Heart right ventricle (tissue), 16 donors: ENCODE results near the gene INSYN1. TPM values are rescaled to one million over a fixed set of nuclear protein-coding genes. Genes with fewer than 3 reads are reported as not detected.
A peak's percentile ranks its signal among the peaks of the same experiment; 100 is the strongest.

Experiments used
- ATAC-seq, 8 donors: fragments of 200-7000 bp; cut with Tn5 transposase; one replicate each; pipeline ENCODE4 v1.9.1; 2020; ENCODE audit warnings: mild to moderate bottlenecking in 8 of 8, moderate library complexity in 8 of 8, moderate number of reproducible peaks in 1 of 8
- DNase-seq, 2 donors: peaks; one replicate each; pipeline ENCODE4 v3.0.0-alpha.2; 2020
- H3K27ac ChIP-seq, 10 donors: fragments of 200-600 bp; sonication (generic) in 2 of 10; one replicate each; pipeline versions ENCODE4 v1.5.0 to v1.8.0; 2020 to 2022; ENCODE audit warnings: mild to moderate bottlenecking in 3 of 10
- H3K27me3 ChIP-seq, 7 donors: fragments of 200-600 bp; one replicate each; pipeline ENCODE4 v1.8.0; 2021 to 2022; ENCODE audit warnings: mild to moderate bottlenecking in 2 of 7
- H3K36me3 ChIP-seq, 9 donors: fragments of 200-600 bp; sonication (generic) in 1 of 9; one replicate each; pipeline versions ENCODE4 v1.5.0 to v1.8.0; 2020 to 2022; ENCODE audit warnings: mild to moderate bottlenecking in 2 of 9
- H3K4me1 ChIP-seq, 9 donors: fragments of 200-600 bp; sonication (generic) in 1 of 9; one replicate each; pipeline versions ENCODE4 v1.5.0 to v1.8.0; 2020 to 2022; ENCODE audit warnings: mild to moderate bottlenecking in 4 of 9
- H3K4me3 ChIP-seq, 10 donors: fragments of 200-600 bp; sonication (generic) in 2 of 10; one replicate each; pipeline versions ENCODE4 v1.5.0 to v1.8.0; 2020 to 2022; ENCODE audit warnings: mild to moderate bottlenecking in 7 of 10, moderate library complexity in 2 of 10
- H3K9me3 ChIP-seq, 11 donors: fragments of 200-600 bp in 10 of 11; sonication (generic) in 2 of 11; one replicate each; pipeline versions ENCODE4 v1.5.0 to v1.8.0; 2013 to 2022; ENCODE audit warnings: mild to moderate bottlenecking in 2 of 11, control low read depth in 1 of 11, moderate library complexity in 1 of 11
- WGBS, 2 donors: extraction: QIAGEN DNeasy Blood & Tissue Kit; methylation state at CpG; one replicate each; pipeline ENCODE4 v1.1.7; 2013; ENCODE audit warnings: inconsistent platforms in 1 of 2; 5-methylcytosine and 5-hydroxymethylcytosine counted together
- intact Hi-C, 10 donors: fragments of 100-400 bp; cut with DNase I; formaldehyde crosslinking; loops; one replicate each; pipeline versions ENCODE4 v1.11.1 to v1.14.2; 2022
- long read RNA-seq, 3 donors: library from polyadenylated mRNA; unstranded; transcript quantifications; one replicate each; pipeline ENCODE4 v2.0.0, GENCODE V29; 2020 to 2021
- polyA plus RNA-seq, 2 donors: library from polyadenylated mRNA; stranded (reverse); fragments of 200-250 nt; gene quantifications; one replicate each; pipeline ENCODE4 v1.2.3, GENCODE V29; 2013
- total RNA-seq, 10 donors: library from RNA; stranded (reverse); fragmentation: NEBNext Ultra II Directional in 3 of 10; extraction: Animal tissue kit (Norgen Biotek cat#: 25700) in 3 of 10; gene quantifications; one replicate each; pipeline versions ENCODE4 v1.2.1 to v1.2.4, GENCODE V29; 2021 to 2023
- TF ChIP-seq, protein P1 (sequence below), 9 donors: fragments of 200-600 bp; sonication (generic) in 2 of 9; IDR thresholded peaks; one replicate each; pipeline versions ENCODE4 v1.5.0 to v1.8.0; 2021 to 2022; ENCODE audit warnings: antibody characterized with exemption in 9 of 9, mild to moderate bottlenecking in 5 of 9, moderate library complexity in 1 of 9
- donor health status: Arrhythmogenic right ventricular cardiomyopathy.
- donor health status: ischemic (EF 13 %, LVEDD 7.1; RV severe dilation, severe dysfunction).
- donor health status: healthy with polysubstance abuse.
- donor health status: DM: no; HTN: yes; CAD: no.
- donor health status: DM: no; HTN: no; CAD: no.
- donor health status: ischemic (EF 25% LVEDD 6.9; RV normal size, moderate dysfunction).
- donor health status: ischemic (EF 25% LVEDD 5.7; RV mildly dilated, moderate dysfunction).
- donor health status: healthy.
- donor health status: DM: yes; HTN: yes; CAD: no.
- donor health status: Ischemic cardiomyopathy.
- donor health status: ischemic (EF 35%, LVEDD 5.7; RV mildly dilated, moderate dysfunction).
- donor health status: nonischemic (EF 11% LVEDD 7.7; RV severe dilation, severe dysfunction).
- donor health status: DM: yes; HTN: yes; CAD: no.
- donor health status: PGD.
- donor health status: ischemic (EF 29% LVEDD 5.4; RV normal size, mild dysfunction).
- donor health status: nonischemic (EF 23%, LVEDD 6.1; RV moderate dilation, normal function).

Gene INSYN1, protein sequence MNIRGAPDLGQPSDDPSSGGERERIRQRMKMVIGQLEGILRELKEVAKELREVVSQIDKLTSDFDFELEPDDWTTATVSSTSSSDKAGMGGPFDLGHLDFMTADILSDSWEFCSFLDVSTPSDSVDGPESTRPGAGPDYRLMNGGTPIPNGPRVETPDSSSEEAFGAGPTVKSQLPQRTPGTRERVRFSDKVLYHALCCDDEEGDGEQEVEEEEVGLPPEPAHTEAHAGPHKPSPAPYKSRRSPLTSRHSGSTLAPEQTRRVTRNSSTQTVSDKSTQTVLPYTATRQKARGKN
- total RNA-seq (100 to 1,000 TPM in 4 of 10 donors, 10 to 100 TPM in 6; 56.4 to 221 (median 74.9) TPM), polyA plus RNA-seq (100 to 1,000 TPM; 134 to 154 TPM)
- long read RNA-seq, donor 1, full-length matches to known transcripts: 161 of 249 reads
- long read RNA-seq, donor 1, partial matches to known transcripts: 8 of 249 reads
- long read RNA-seq, donor 1, other reads (novel, unspliced or antisense): 80 of 249 reads
- long read RNA-seq, donor 2, full-length matches to known transcripts: 79 of 135 reads
- long read RNA-seq, donor 2, partial matches to known transcripts: 2 of 135 reads
- long read RNA-seq, donor 2, other reads (novel, unspliced or antisense): 54 of 135 reads
- long read RNA-seq, donor 3, full-length matches to known transcripts: 1 of 30 reads
- long read RNA-seq, donor 3, partial matches to known transcripts: 0 of 30 reads
- long read RNA-seq, donor 3, other reads (novel, unspliced or antisense): 29 of 30 reads

DNA sequence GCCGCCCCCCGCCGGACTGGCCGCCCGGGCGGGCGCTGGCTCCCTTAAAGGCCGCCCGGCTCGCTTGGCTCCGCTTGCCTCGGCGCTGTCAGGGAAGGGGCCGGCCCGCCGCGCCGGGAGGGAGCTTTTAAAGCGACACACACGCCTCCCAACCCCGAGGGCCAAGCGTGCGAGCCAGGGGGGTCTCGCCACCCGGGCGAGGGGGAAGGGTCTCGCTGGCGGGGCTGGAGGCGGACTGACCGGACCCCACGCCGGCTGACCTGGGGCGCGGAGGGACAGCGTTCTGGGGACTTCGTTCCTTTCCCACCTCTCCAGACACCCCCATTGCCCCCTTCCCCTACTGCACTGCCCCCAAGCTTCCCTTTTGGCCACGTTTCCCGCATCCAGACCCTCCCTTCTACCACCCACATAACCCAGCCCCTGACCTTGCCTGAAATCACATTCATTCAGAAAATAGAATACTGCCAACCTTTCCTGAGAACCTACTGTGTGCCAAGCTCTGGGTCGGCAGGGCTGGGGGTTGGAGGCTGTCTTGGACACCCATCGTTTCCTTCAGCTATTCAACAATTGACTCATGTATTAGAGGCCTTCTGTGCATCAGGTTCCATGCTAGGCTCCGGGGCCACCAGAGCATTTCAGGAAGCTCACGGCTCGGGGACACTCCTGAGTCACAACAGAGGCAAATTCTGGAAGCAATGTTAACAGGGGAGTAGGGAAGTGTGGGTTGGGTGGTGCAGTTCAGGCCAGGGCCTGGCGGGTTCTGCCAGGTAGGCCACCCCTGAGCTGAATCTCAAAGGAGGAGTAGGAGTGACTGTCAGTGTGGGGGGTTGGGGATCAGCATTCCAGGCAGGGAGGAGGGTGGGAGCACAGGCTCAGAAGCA is at the start of gene INSYN1:
TSS of gene INSYN1 (minus strand) at position 102 of the 881 bp plus-strand sequence. CDS start 2,221 bp downstream, outside the sequence.
- peak; percentile 55 to 67 for DNase-seq
- peak within 1 kb of the TSS in 9 of 10 donors; percentile 9 to 70 (median 64) for H3K27ac ChIP-seq
- peaks cover 0 to 8% (median 0%) of the 10 kb centered on the region in 9 donors for H3K36me3 ChIP-seq
- intact Hi-C loops: no loop called here
- WGBS, 2 donors: 11 to 24% methylated on average over 25 to 44 of the region's 44 CpGs
- peak within 1 kb of the TSS; percentile 14 to 92 (median 68) for H3K4me3 ChIP-seq
- no peaks in the 10 kb centered on the region for H3K9me3 ChIP-seq
- peaks cover 4 to 36% (median 18%) of the 10 kb centered on the region in 9 donors for H3K4me1 ChIP-seq
- TF ChIP-seq, protein P1, sequence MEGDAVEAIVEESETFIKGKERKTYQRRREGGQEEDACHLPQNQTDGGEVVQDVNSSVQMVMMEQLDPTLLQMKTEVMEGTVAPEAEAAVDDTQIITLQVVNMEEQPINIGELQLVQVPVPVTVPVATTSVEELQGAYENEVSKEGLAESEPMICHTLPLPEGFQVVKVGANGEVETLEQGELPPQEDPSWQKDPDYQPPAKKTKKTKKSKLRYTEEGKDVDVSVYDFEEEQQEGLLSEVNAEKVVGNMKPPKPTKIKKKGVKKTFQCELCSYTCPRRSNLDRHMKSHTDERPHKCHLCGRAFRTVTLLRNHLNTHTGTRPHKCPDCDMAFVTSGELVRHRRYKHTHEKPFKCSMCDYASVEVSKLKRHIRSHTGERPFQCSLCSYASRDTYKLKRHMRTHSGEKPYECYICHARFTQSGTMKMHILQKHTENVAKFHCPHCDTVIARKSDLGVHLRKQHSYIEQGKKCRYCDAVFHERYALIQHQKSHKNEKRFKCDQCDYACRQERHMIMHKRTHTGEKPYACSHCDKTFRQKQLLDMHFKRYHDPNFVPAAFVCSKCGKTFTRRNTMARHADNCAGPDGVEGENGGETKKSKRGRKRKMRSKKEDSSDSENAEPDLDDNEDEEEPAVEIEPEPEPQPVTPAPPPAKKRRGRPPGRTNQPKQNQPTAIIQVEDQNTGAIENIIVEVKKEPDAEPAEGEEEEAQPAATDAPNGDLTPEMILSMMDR (IDR thresholded peaks at IDR 0.05): no peak
- ATAC-seq: peak; percentile 59 to 84 (median 70)
- H3K27me3 ChIP-seq: peaks cover 0 to 63% (median 13%) of the 10 kb centered on the region in 7 donors

DNA sequence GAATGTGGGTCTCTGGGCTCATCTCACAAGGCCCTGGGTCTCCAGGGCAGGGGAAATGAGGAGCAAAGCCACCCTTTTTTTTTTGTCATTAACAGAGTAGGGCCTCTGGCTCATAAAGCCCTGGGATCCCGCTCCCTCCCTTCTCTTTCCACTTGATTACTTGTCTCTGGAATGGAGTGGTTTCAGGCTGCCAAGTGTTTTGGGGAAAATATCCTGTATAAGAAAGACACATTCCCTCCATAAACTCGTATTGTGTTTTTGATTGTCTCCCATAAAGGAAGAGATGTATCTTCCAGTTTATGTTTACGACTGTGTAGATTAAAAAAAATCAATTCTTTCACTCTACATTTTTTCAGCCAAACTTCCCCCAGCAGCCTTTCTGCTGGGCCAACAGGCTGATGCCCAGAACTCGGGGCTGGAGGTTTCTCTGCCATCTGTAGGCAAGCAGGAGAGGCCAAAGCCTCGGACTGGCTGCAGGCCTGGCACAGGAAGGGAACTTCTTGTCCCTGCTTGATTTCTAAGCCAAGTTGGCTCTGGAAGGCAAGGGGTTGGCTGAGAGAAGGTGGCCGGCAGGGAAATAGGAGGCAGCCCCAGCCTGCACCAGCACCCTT is 49.4 kb upstream of the INSYN1 start:
- peak; percentile 26 to 80 (median 50) for ATAC-seq
- H3K4me1 ChIP-seq: peaks cover 13 to 54% (median 44%) of the 10 kb centered on the region in 9 donors
- H3K36me3 ChIP-seq: no peaks in the 10 kb centered on the region
- H3K27me3 ChIP-seq: no peaks in the 10 kb centered on the region
- DNase-seq: peak; percentile 27 to 51
- H3K9me3 ChIP-seq: no peaks in the 10 kb centered on the region
- TF ChIP-seq, protein P1 (IDR thresholded peaks at IDR 0.05): peak in 1 of 9 donors; percentile 9
- WGBS, 2 donors: 45% methylated on average over 6 of the region's 6 CpGs
- peak overlapping the region in 9 of 10 donors; percentile 53 to 90 (median 84) for H3K27ac ChIP-seq
- H3K4me3 ChIP-seq: no peak overlapping the region
- intact Hi-C loops: loop anchor here in 3 of 10 donors (5.0 to 10.0 kb wide), 3 partner anchors 35 to 122 kb away; partner anchors contain the start of gene LOXL1 (in 1 of the 3)

DNA sequence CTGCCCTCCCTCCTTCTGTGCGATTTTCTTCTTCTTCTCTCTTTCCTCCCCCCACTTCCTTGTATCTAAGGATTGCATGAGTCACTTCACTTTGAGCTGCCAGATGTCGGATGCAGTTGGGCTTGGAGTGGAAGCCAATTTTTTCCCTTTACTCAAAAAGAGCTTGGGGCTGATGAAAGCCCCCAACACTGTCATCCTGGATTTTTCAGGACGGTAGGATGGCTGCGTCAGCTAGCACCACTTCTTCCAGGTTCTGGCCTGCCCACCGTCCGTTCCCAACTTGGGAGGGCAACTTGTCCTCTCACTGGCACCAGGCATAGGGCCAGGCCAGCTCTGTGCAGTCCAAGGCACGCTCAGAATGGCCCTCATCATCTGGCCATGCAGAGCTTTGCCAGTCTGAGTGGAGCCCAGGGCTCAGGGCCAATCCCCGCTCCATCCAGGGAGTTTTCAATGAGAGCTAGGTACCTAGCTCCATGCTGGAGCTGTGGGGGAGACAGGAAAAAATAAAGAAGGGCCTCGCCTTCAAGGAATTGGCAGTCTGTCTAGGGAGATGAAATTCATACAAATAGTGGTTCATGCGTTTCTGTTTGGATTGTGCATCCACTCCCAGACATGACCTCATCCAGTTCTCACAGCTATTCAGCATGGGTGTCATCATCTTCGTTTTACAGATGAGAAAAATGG is 47.7 kb upstream of the INSYN1 start:
- peak; percentile 65 to 88 (median 80) for ATAC-seq
- TF ChIP-seq, protein P1 (IDR thresholded peaks at IDR 0.05): no peak
- peaks cover 13 to 70% (median 45%) of the 10 kb centered on the region in 9 donors for H3K4me1 ChIP-seq
- H3K27ac ChIP-seq: peak overlapping the region; percentile 63 to 90 (median 82)
- no peaks in the 10 kb centered on the region for H3K9me3 ChIP-seq
- intact Hi-C loops: loop anchor here in 3 of 10 donors (5.0 to 10.0 kb wide), 3 partner anchors 36 to 124 kb away; partner anchors contain the start of gene LOXL1 (in 1 of the 3)
- no peaks in the 10 kb centered on the region for H3K27me3 ChIP-seq
- H3K4me3 ChIP-seq: no peak overlapping the region
- peak; percentile 75 to 79 for DNase-seq
- WGBS, 2 donors: 34 to 37% methylated on average over 11 of the region's 11 CpGs
- no peaks in the 10 kb centered on the region for H3K36me3 ChIP-seq
